Smooth muscle cell (in vitro differentiated cells): ENCODE measurements around the gene FAM111A. TPM values are rescaled to one million over a fixed set of nuclear protein-coding genes. Genes with fewer than 3 reads are reported as not detected.

Experiments
- DNase-seq: peaks from one replicate; lab custom pipeline; 2025; ENCODE audit not compliant: unreplicated experiment; lab: John Stamatoyannopoulos, UW
- H2AFZ ChIP-seq: fragments of 200-600 bp; sonication (generic); 2 replicates; pipeline ENCODE4 v1.6.0; 2016; ENCODE audit warnings: antibody characterized with exemption, low read depth, mild to moderate bottlenecking
- H3F3A ChIP-seq: fragments of 200-600 bp; sonication (generic); 2 replicates; pipeline ENCODE4 v1.6.0; 2017; ENCODE audit warnings: antibody characterized with exemption, low read depth
- H3K27ac ChIP-seq: fragments of 200-600 bp; sonication (generic); 2 replicates; pipeline ENCODE4 v1.5.1; 2016; ENCODE audit warnings: low read depth, mild to moderate bottlenecking
- H3K27me3 ChIP-seq: fragments of 200-600 bp; sonication (generic); 2 replicates; pipeline ENCODE4 v1.6.1; 2016; ENCODE audit warnings: low read depth, mild to moderate bottlenecking
- H3K36me3 ChIP-seq: fragments of 200-600 bp; sonication (generic); 2 replicates; pipeline ENCODE4 v1.5.1; 2016; ENCODE audit warnings: low read depth
- H3K4me1 ChIP-seq: fragments of 200-600 bp; sonication (generic); 2 replicates; pipeline ENCODE4 v1.5.1; 2016; ENCODE audit warnings: low read depth
- H3K4me2 ChIP-seq: fragments of 200-600 bp; sonication (generic); 2 replicates; pipeline ENCODE4 v1.6.0; 2016; ENCODE audit warnings: mild to moderate bottlenecking
- H3K4me3 ChIP-seq: fragments of 200-600 bp; sonication (generic); 2 replicates; pipeline ENCODE4 v1.5.1; 2016; ENCODE audit warnings: mild to moderate bottlenecking
- H3K79me2 ChIP-seq: fragments of 200-600 bp; sonication (generic); 2 replicates; pipeline ENCODE4 v1.6.0; 2016; ENCODE audit warnings: low read depth, mild to moderate bottlenecking
- H3K9ac ChIP-seq: fragments of 200-600 bp; sonication (generic); 2 replicates; pipeline ENCODE4 v1.6.0; 2016; ENCODE audit warnings: low read depth
- H3K9me3 ChIP-seq: fragments of 200-600 bp; sonication (generic); replicated peaks from 2 replicates; pipeline ENCODE4 v1.5.1; 2016; ENCODE audit warnings: low read depth
- H4K20me1 ChIP-seq: fragments of 200-600 bp; sonication (generic); 2 replicates; pipeline ENCODE4 v1.6.0; 2016; ENCODE audit warnings: low read depth
- CTCF ChIP-seq: fragments of 200-600 bp; sonication (generic); IDR thresholded peaks from 2 replicates; pipeline ENCODE4 v1.5.1; 2017; ENCODE audit warnings: borderline replicate concordance, mild to moderate bottlenecking, antibody characterized with exemption; ENCODE audit not compliant: insufficient read depth, poor library complexity, severe bottlenecking
- WGBS: methylation state at CpG from one replicate; pipeline ENCODE4 v1.1.7; 2016; ENCODE audit warnings: low lambda C conversion rate; 5-methylcytosine and 5-hydroxymethylcytosine counted together
- polyA plus RNA-seq: library from polyadenylated mRNA; unstranded; fragments of >200 nt; fragmentation: Nextera tagmentation; extraction: Ambion mirVana; gene quantifications from 2 replicates; pipeline ENCODE4 v1.2.1, GENCODE V29; 2016
- total RNA-seq: library from RNA; depleted of rRNA; stranded (reverse); fragments of >200 nt; gene quantifications from 2 replicates; pipeline ENCODE4 v1.2.3, GENCODE V29; 2014

The FAM111A gene
- total and polyA plus RNA-seq, 2 experiments from 2014 or later = 6.2 to 14.3 TPM

DNA sequence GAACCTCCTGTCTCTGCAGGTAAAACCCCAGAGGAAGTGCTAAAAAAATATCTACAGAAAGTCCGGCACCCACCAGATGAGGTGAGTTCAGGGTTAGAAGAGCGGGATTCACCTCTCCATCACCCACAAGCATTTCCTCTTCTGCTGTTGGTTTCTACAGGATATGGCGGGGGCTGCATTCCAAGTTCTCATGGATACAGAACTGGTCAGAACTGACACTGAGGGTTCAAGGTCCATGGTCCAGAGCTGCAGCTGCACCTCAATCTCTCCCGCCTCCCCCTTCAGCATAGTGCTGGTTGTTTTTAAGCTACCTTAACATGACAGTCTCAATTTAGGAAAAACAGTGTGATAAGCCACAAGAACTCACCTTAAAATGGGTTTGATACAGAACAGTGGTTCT is 48.4 kb downstream of the FAM111A start:
- Histone ChIP-seq H4K20me1 (peaks cover 25% of the 10 kb centered on the region), H3K4me1 (no peaks in the 10 kb centered on the region), H3K4me3 (no peak overlapping the region), H3K27me3 (no peaks in the 10 kb centered on the region), H3K79me2 (no peaks in the 10 kb centered on the region), H2AFZ (no peak overlapping the region), H3K27ac (no peak overlapping the region), H3K4me2 (no peak overlapping the region), H3K9ac (no peak overlapping the region), H3K36me3 (peaks cover 3% of the 10 kb centered on the region), H3K9me3 (no peaks in the 10 kb centered on the region), H3F3A (no peaks in the 10 kb centered on the region)
- TF ChIP-seq CTCF = no peak
- 94% methylated on average over 4 of the region's 4 CpGs for WGBS
- DNase-seq = no peak

- WGBS = 90% methylated on average over 8 of the region's 8 CpGs
- no peak overlapping the region for H3K27ac ChIP-seq
Measured at GRCh38 chr11:59191890-59192289, 49.2 kb downstream of the FAM111A start.

DNA sequence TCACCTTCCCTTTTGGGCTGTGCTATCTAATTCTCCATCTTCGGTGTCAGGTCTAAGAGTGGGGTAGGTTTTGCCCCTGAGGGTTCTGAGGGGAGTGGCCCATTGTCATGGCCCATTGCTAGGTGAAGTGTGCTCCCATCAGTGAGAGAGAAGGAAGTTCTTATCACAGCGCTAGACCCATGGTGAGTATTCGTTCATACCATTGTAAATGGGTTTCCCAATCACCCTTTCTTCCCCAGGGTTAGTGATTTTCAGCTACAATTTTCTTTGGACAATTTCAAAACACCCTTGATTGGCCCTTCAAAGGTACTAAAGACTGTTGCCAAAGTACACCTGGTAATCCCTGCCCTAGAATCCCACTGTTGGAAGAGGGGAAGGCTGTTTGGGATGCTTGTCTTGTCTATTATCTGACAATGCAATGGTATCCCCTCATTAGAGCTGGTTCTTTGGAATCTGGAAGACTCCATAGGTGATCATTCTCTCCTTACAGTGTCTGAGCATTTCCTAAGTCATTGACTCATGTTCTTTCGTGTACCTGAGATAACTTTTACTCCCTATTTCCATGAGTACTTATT is 49.9 kb downstream of the FAM111A start:
- Histone ChIP-seq H4K20me1 (peaks cover 11% of the 10 kb centered on the region), H3K36me3 (peaks cover 7% of the 10 kb centered on the region), H3K9ac (no peak overlapping the region), H3K27ac (no peak overlapping the region), H3F3A (no peaks in the 10 kb centered on the region), H3K4me3 (no peak overlapping the region), H2AFZ (no peak overlapping the region), H3K4me2 (no peak overlapping the region), H3K4me1 (no peaks in the 10 kb centered on the region), H3K79me2 (no peaks in the 10 kb centered on the region), H3K27me3 (no peaks in the 10 kb centered on the region), H3K9me3 (no peaks in the 10 kb centered on the region)
- DNase-seq = no peak
- TF ChIP-seq CTCF = no peak
- 85% methylated on average over 4 of the region's 4 CpGs for WGBS

More at GRCh38 chr11:59191890-59192289, 49.2 kb downstream of the FAM111A start:
- DNase-seq = no peak
- Histone ChIP-seq H3K4me3 (no peak overlapping the region), H3K9ac (no peak overlapping the region), H3K79me2 (no peaks in the 10 kb centered on the region), H3F3A (no peaks in the 10 kb centered on the region), H3K9me3 (no peaks in the 10 kb centered on the region), H2AFZ (no peak overlapping the region), H3K27me3 (no peaks in the 10 kb centered on the region), H3K4me1 (no peaks in the 10 kb centered on the region), H4K20me1 (peaks cover 18% of the 10 kb centered on the region), H3K36me3 (peaks cover 3% of the 10 kb centered on the region), H3K4me2 (no peak overlapping the region)
- no peak for TF ChIP-seq CTCF

DNA sequence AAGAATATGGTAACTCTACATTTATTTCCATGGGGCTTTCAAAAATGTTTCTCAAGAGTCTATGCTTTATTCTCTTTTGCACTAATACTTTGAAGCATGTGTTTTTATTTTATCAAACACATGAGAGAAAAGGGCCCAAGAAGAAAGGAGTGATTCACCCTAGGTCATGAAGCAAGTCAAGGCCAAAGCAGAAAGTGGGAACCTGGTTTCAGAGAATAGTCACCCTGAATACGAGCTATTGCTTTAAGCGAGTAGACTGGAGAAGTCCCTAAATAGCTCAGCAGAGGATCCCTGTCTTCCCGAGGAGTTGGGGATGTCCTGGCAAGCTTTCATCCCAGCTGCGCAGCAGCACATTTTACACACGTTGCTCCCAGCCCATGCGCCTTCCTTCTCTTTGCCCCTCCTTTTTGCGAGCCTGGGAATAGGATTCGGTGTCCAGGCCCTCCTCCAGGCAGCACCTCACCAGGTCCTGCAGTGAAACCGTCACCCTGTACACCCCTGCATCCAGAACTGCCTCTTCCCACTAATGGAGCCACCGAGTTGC is 51.0 kb downstream of the FAM111A start:
- no peak overlapping the region for H3K4me3 ChIP-seq
- H3K4me2 ChIP-seq = no peak overlapping the region
- WGBS = 93% methylated on average over 10 of the region's 10 CpGs
- peaks cover 5% of the 10 kb centered on the region for H3K4me1 ChIP-seq
- peaks cover 3% of the 10 kb centered on the region for H4K20me1 ChIP-seq
- TF ChIP-seq CTCF = no peak
- H3K9me3 ChIP-seq = no peaks in the 10 kb centered on the region
- no peak overlapping the region for H3K9ac ChIP-seq
- H3F3A ChIP-seq = no peaks in the 10 kb centered on the region
- DNase-seq = no peak
- H3K27me3 ChIP-seq = no peaks in the 10 kb centered on the region
- H2AFZ ChIP-seq = no peak overlapping the region
- peaks cover 10% of the 10 kb centered on the region for H3K36me3 ChIP-seq
- no peak overlapping the region for H3K27ac ChIP-seq
- no peaks in the 10 kb centered on the region for H3K79me2 ChIP-seq
